Measurements from ENCODE around the gene TESK1. TPM values are rescaled to one million over a fixed set of nuclear protein-coding genes. Genes with fewer than 3 reads are reported as not detected.

The TESK1 gene
- total and polyA plus RNA-seq, 4 donors = 9.0 to 80.8 (median 44.0) TPM

DNA sequence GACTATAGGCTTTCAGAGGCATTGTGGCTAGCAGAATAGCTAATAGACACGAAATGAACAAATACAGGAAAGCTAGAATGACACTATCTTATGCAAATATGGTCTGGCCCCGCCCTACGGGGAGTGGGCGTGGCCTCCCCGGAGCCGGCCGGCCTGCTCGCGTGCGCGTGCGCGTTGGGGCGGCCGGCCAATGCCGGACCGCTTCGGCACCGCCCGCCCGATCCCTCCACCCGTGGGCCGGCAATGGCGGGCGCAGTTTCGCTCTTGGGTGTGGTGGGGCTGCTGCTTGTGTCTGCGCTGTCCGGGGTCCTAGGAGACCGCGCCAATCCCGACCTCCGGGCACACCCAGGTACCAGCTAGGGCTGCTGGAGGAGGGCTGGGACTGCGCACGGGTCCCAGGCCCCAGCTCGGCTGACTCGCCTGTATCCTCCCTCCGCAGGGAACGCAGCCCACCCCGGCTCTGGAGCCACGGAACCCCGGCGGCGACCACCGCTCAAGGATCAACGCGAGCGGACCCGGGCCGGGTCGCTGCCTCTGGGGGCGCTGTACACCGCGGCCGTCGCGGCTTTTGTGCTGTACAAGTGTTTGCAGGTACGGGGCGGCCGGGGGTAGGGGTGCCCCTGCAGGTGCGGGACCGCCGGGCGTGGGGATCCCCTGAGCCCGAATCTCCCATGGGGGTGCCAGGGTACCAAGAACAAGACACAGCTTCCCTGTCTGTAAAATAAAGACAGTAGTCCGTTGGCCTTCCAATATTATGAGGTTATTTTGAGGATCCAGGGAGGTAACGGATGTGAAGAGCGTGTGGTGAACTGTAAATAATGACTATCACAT, 53.3 kb downstream of the TESK1 start, which contains the start of gene CCDC107:
CCDC107 (plus strand) TSS at position 156 of the 831 bp plus-strand sequence; CDS start at position 244, 88 bp downstream.
- peak within 1 kb of the TSS; percentile 99 for H3K27ac ChIP-seq (ENCODE audit: low read depth, low read length)
- WGBS (ENCODE audit: insufficient coverage) = under 1% methylated on average over 64 of the region's 67 CpGs
- peak; percentile 78 to 97 (median 86) for DNase-seq (ENCODE audit: low read depth in 4 of 6, low spot score in 6 of 6)
- H3K27me3 ChIP-seq (ENCODE audit: control insufficient read depth, insufficient read depth, low read length) = no peaks in the 10 kb centered on the region
- peak within 1 kb of the TSS; percentile 85 for H3K4me3 ChIP-seq (ENCODE audit: low read depth, low read length)
- no peaks in the 10 kb centered on the region for H3K9me3 ChIP-seq (ENCODE audit: control insufficient read depth, insufficient read depth, low read length)
- peaks cover 19% of the 10 kb centered on the region for H3K36me3 ChIP-seq (ENCODE audit: control insufficient read depth, insufficient read depth, low read length)
- H3K4me1 ChIP-seq (ENCODE audit: control insufficient read depth, insufficient read depth, low read length) = peaks cover 6% of the 10 kb centered on the region

- DNase-seq (ENCODE audit: low read depth in 4 of 6, low spot score in 6 of 6) = peak in 2 of 6 donors; percentile 64 to 78
- H3K36me3 ChIP-seq (ENCODE audit: control insufficient read depth, insufficient read depth, low read length) = peaks cover 19% of the 10 kb centered on the region
- no peaks in the 10 kb centered on the region for H3K9me3 ChIP-seq (ENCODE audit: control insufficient read depth, insufficient read depth, low read length)
- peak overlapping the region; percentile 85 for H3K4me3 ChIP-seq (ENCODE audit: low read depth, low read length)
- peaks cover 6% of the 10 kb centered on the region for H3K4me1 ChIP-seq (ENCODE audit: control insufficient read depth, insufficient read depth, low read length)
- WGBS (ENCODE audit: insufficient coverage) = 0% methylated on average over 2 of the region's 2 CpGs
- H3K27me3 ChIP-seq (ENCODE audit: control insufficient read depth, insufficient read depth, low read length) = no peaks in the 10 kb centered on the region
- H3K27ac ChIP-seq (ENCODE audit: low read depth, low read length) = peak overlapping the region; percentile 99
Observed at GRCh38 chr9:35658968-35659220, 53.8 kb downstream of the TESK1 start.

DNA sequence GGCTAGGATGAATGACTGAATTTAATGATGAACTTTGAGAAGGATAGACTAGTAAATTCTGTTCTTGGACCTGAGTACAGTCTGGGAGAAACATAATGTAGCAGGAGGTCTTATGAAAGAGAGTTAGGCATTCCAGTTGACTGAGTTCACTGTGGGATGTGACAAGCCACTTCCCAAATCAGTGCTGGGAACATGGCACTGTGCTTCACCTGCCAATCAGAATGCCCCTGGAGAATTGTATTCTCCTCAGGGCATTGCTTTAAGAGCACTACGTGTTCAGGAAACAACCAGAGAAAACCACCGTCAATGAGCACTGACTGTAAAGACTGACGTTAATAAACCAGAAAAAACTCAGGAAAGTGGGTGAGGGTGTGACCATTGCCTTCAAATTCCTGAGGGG, 54.3 kb downstream of the TESK1 start:
- WGBS (ENCODE audit: insufficient coverage) = 86% methylated on average over 3 of the region's 3 CpGs
- no peaks in the 10 kb centered on the region for H3K9me3 ChIP-seq (ENCODE audit: control insufficient read depth, insufficient read depth, low read length)
- DNase-seq (ENCODE audit: low read depth in 4 of 6, low spot score in 6 of 6) = no peak
- peak overlapping the region; percentile 85 for H3K4me3 ChIP-seq (ENCODE audit: low read depth, low read length)
- H3K4me1 ChIP-seq (ENCODE audit: control insufficient read depth, insufficient read depth, low read length) = peaks cover 9% of the 10 kb centered on the region
- peaks cover 19% of the 10 kb centered on the region for H3K36me3 ChIP-seq (ENCODE audit: control insufficient read depth, insufficient read depth, low read length)
- H3K27ac ChIP-seq (ENCODE audit: low read depth, low read length) = peak overlapping the region; percentile 34
- H3K27me3 ChIP-seq (ENCODE audit: control insufficient read depth, insufficient read depth, low read length) = no peaks in the 10 kb centered on the region

Small RNA genes lying within 50 kb of the gene (small RNA-seq; reads per million reads assigned to genes)
- 0.08 reads per million for gene MIR4667 (ENCODE audit: low replicate concordance)
- gene RMRP (ENCODE audit: low replicate concordance) = not detected
- not detected for gene RPS29P17 (ENCODE audit: low replicate concordance)

Other genes starting within 250 kb of the TESK1 start
- gene RUSC2, start 115.2 kb upstream of the TESK1 start, total RNA-seq = 10 to 100 TPM; 29.2 to 32.6 TPM
- gene RUSC2, start 115.2 kb upstream of the TESK1 start, polyA plus RNA-seq (ENCODE audit: insufficient read length in 2 of 2) = 10 to 100 TPM; 77.9 to 87.8 TPM
- gene CD72, start 13.2 kb downstream of the TESK1 start, total RNA-seq = 1 to 10 TPM; 1.3 to 1.7 TPM
- gene CD72, start 13.2 kb downstream of the TESK1 start, polyA plus RNA-seq (ENCODE audit: insufficient read length in 2 of 2) = 1 to 10 TPM in 1 of 2 donors, under 1 TPM in 1; 0.40 to 1.6 TPM
- gene SIT1, start 45.7 kb downstream of the TESK1 start, total RNA-seq = not detected
- gene SIT1, start 45.7 kb downstream of the TESK1 start, polyA plus RNA-seq (ENCODE audit: insufficient read length in 2 of 2) = under 1 TPM in 1 of 2 donors, not detected in 1; 0.36 TPM
- gene RMRP, start 52.8 kb downstream of the TESK1 start, total RNA-seq = over 10,000 TPM; 17,832 to 50,424 TPM
- gene RMRP, start 52.8 kb downstream of the TESK1 start, polyA plus RNA-seq (ENCODE audit: insufficient read length in 2 of 2) = 1 to 10 TPM in 1 of 2 donors, not detected in 1; 1.8 TPM
- gene CCDC107, start 53.0 kb downstream of the TESK1 start, total RNA-seq = 10 to 100 TPM in 1 of 2 donors, 1 to 10 TPM in 1; 8.3 to 26.6 TPM
- gene CCDC107, start 53.0 kb downstream of the TESK1 start, polyA plus RNA-seq (ENCODE audit: insufficient read length in 2 of 2) = 10 to 100 TPM; 34.6 to 38.2 TPM
- gene ARHGEF39, start 59.9 kb downstream of the TESK1 start, total RNA-seq = 1 to 10 TPM in 1 of 2 donors, under 1 TPM in 1; 0.79 to 1.5 TPM
- 1 to 10 TPM; 3.2 to 4.5 TPM for gene ARHGEF39, start 59.9 kb downstream of the TESK1 start, polyA plus RNA-seq (ENCODE audit: insufficient read length in 2 of 2)
- 1 to 10 TPM in 1 of 2 donors, not detected in 1; 3.1 TPM for gene CA9, start 68.7 kb downstream of the TESK1 start, total RNA-seq
- under 1 TPM; 0.38 to 0.96 TPM for gene CA9, start 68.7 kb downstream of the TESK1 start, polyA plus RNA-seq (ENCODE audit: insufficient read length in 2 of 2)
- 100 to 1,000 TPM in 1 of 2 donors, 10 to 100 TPM in 1; 29.6 to 191 TPM for gene TPM2, start 84.7 kb downstream of the TESK1 start, total RNA-seq
- gene TPM2, start 84.7 kb downstream of the TESK1 start, polyA plus RNA-seq (ENCODE audit: insufficient read length in 2 of 2) = 100 to 1,000 TPM in 1 of 2 donors, 10 to 100 TPM in 1; 76.6 to 117 TPM
- 100 to 1,000 TPM in 1 of 2 donors, 10 to 100 TPM in 1; 73.7 to 135 TPM for gene TLN1, start 126.9 kb downstream of the TESK1 start, total RNA-seq
- 10 to 100 TPM; 75.5 to 90.5 TPM for gene TLN1, start 126.9 kb downstream of the TESK1 start, polyA plus RNA-seq (ENCODE audit: insufficient read length in 2 of 2)
- gene CREB3, start 127.4 kb downstream of the TESK1 start, total RNA-seq = 10 to 100 TPM; 29.6 to 48.2 TPM
- gene CREB3, start 127.4 kb downstream of the TESK1 start, polyA plus RNA-seq (ENCODE audit: insufficient read length in 2 of 2) = 10 to 100 TPM; 50.7 to 53.6 TPM
- 10 to 100 TPM; 46.9 to 74.4 TPM for gene GBA2, start 144.0 kb downstream of the TESK1 start, total RNA-seq
- 100 to 1,000 TPM; 109 to 131 TPM for gene GBA2, start 144.0 kb downstream of the TESK1 start, polyA plus RNA-seq (ENCODE audit: insufficient read length in 2 of 2)
- gene RGP1, start 144.0 kb downstream of the TESK1 start, total RNA-seq = 10 to 100 TPM; 12.7 to 21.2 TPM
- gene RGP1, start 144.0 kb downstream of the TESK1 start, polyA plus RNA-seq (ENCODE audit: insufficient read length in 2 of 2) = 10 to 100 TPM; 21.9 to 23.5 TPM
- gene MSMP, start 149.0 kb downstream of the TESK1 start, total RNA-seq = under 1 TPM in 1 of 2 donors, not detected in 1; 0.77 TPM
- gene MSMP, start 149.0 kb downstream of the TESK1 start, polyA plus RNA-seq (ENCODE audit: insufficient read length in 2 of 2) = 1 to 10 TPM in 1 of 2 donors, not detected in 1; 1.6 TPM
- gene NPR2, start 186.3 kb downstream of the TESK1 start, total RNA-seq = 10 to 100 TPM; 15.0 to 24.9 TPM
- gene NPR2, start 186.3 kb downstream of the TESK1 start, polyA plus RNA-seq (ENCODE audit: insufficient read length in 2 of 2) = 10 to 100 TPM; 36.9 to 39.5 TPM
- 10 to 100 TPM in 1 of 2 donors, 1 to 10 TPM in 1; 4.2 to 54.4 TPM for gene SPAG8, start 207.0 kb downstream of the TESK1 start, total RNA-seq
- 10 to 100 TPM; 12.7 to 16.5 TPM for gene SPAG8, start 207.0 kb downstream of the TESK1 start, polyA plus RNA-seq (ENCODE audit: insufficient read length in 2 of 2)
- gene HINT2, start 209.8 kb downstream of the TESK1 start, total RNA-seq = 10 to 100 TPM; 16.3 to 57.5 TPM
- 10 to 100 TPM; 39.4 to 43.4 TPM for gene HINT2, start 209.8 kb downstream of the TESK1 start, polyA plus RNA-seq (ENCODE audit: insufficient read length in 2 of 2)
- gene FAM221B, start 223.5 kb downstream of the TESK1 start, total RNA-seq = under 1 TPM in 1 of 2 donors, not detected in 1; 0.06 TPM
- gene FAM221B, start 223.5 kb downstream of the TESK1 start, polyA plus RNA-seq (ENCODE audit: insufficient read length in 2 of 2) = under 1 TPM; 0.41 to 0.73 TPM
- 1 to 10 TPM; 7.3 to 10.0 TPM for gene TMEM8B, start 224.0 kb downstream of the TESK1 start, total RNA-seq
- gene TMEM8B, start 224.0 kb downstream of the TESK1 start, polyA plus RNA-seq (ENCODE audit: insufficient read length in 2 of 2) = 10 to 100 TPM; 58.1 to 58.8 TPM